Lung (tissue), 12 donors: ENCODE measurements around the gene SIX5. TPM values are rescaled to one million over a fixed set of nuclear protein-coding genes. Genes with fewer than 3 reads are reported as not detected.

ENCODE experiments used
- ATAC-seq: fragments of 200-7000 bp; cut with Tn5 transposase; one replicate; pipeline ENCODE4 v1.9.1; 2020; ENCODE audit warnings: moderate number of reproducible peaks; ENCODE audit not compliant: insufficient read depth, low FRiP score
- DNase-seq, 3 donors: peaks; one replicate each; pipeline ENCODE4 v3.0.0-alpha.2; 2013 to 2017
- H3K27ac ChIP-seq, 2 donors: one replicate each; pipeline ENCODE4 v1.5.1; 2013; ENCODE audit warnings: mild to moderate bottlenecking in 2 of 2, moderate library complexity in 2 of 2, control low read depth in 1 of 2, inconsistent platforms in 1 of 2, low read depth in 1 of 2, low read length in 1 of 2
- H3K27me3 ChIP-seq, 3 donors: one replicate each; pipeline ENCODE4 v1.5.1; 2013; ENCODE audit warnings: low read length in 2 of 3; ENCODE audit not compliant: control insufficient read depth in 3 of 3, insufficient read depth in 3 of 3
- H3K36me3 ChIP-seq, 4 donors: one replicate each; pipeline ENCODE4 v1.5.1; 2013; ENCODE audit warnings: low read length in 4 of 4, mild to moderate bottlenecking in 1 of 4, moderate library complexity in 1 of 4; ENCODE audit not compliant: control insufficient read depth in 4 of 4, insufficient read depth in 4 of 4
- H3K4me1 ChIP-seq, 5 donors: one replicate each; pipeline ENCODE4 v1.5.1; 2013; ENCODE audit warnings: low read length in 5 of 5, mild to moderate bottlenecking in 2 of 5, moderate library complexity in 1 of 5; ENCODE audit not compliant: control insufficient read depth in 5 of 5, insufficient read depth in 5 of 5
- H3K4me3 ChIP-seq: one replicate; pipeline ENCODE4 v1.5.1; 2013; ENCODE audit warnings: mild to moderate bottlenecking, control low read depth, moderate library complexity
- H3K9ac ChIP-seq, 2 donors: one replicate each; pipeline ENCODE4 v1.5.1; 2013; ENCODE audit warnings: low read length in 2 of 2, control low read depth in 1 of 2; ENCODE audit not compliant: insufficient read depth in 1 of 2
- H3K9me3 ChIP-seq, 4 donors: one replicate each; pipeline ENCODE4 v1.5.1; 2013; ENCODE audit warnings: low read length in 3 of 4, mild to moderate bottlenecking in 1 of 4, moderate library complexity in 1 of 4; ENCODE audit not compliant: control insufficient read depth in 4 of 4, insufficient read depth in 3 of 4
- WGBS, 2 donors: extraction: QIAGEN DNeasy Blood & Tissue Kit; methylation state at CpG; one replicate each; pipeline ENCODE4 v1.1.7; 2013; 5-methylcytosine and 5-hydroxymethylcytosine counted together
- polyA plus RNA-seq, 2 donors: library from polyadenylated mRNA; stranded (reverse); fragments of 200-250 nt; gene quantifications; one replicate each; pipeline ENCODE4 v1.2.1, GENCODE V29; 2013
- total RNA-seq, 2 donors: library from RNA; depleted of rRNA in 1 of 2; stranded (reverse); fragments of >200 nt in 1 of 2; gene quantifications; one replicate each; pipeline ENCODE4 v1.2.1, GENCODE V29; 2014 to 2021
- TF ChIP-seq, protein P1 (sequence below): IDR thresholded peaks from 2 replicates; pipeline ENCODE4 v1.5.1; 2012; ENCODE audit warnings: mild to moderate bottlenecking; ENCODE audit errors: control extremely low read depth, extremely low read depth
- donor health status: control.
- donor health status: control.
- donor health status: Bipolar disorder and iron deficiency.
- donor health status: healthy.
- donor health status: DM: yes; HTN: yes; CAD: no.

The SIX5 gene
- total and polyA plus RNA-seq, 4 donors: 11.7 to 17.4 (median 13.1) TPM

DNA sequence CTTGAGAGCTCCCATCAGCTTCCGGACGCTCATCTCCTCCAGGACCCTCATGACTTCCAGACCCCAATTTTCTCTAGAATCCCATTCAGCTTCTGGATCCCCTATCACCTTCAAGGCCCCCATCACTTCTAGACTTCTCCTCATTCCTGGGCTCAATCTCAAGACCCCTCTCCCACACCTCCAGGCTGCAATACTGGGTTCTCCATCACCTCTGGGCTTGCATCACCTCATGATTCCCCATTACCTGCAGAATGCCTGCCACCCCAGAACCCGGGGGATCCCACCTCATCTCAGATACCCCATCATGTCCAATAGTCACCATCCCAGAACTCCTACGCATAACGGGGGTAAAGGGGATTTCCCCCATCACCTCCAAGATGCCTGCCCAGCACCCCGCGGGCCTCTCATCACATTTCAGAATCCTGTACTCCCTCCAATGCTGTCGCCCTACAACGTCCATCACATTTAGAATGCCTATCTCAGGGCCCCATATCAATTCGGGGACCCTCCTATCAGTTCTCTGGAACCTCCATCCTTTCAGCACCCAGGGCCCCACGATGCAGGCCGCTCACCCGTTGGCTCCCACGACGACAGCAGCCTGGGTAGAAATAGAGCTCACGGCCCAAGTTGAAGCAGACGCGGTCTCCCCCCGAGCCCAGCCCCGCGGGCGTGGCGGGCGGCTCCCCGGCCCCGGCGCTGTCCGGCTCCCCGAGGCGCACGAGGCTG lies 22.9 kb upstream of the SIX5 start:
- WGBS, 2 donors: 6 to 7% methylated on average over 31 of the region's 31 CpGs

GRCh38 chr19:45790942-45791341 lies 21.9 kb upstream of the SIX5 start:
- DNase-seq (no peak), ATAC-seq (no peak)
- no peak overlapping the region for H3K4me3 ChIP-seq
- no peak overlapping the region for H3K9ac ChIP-seq
- 32 to 71% methylated on average over 8 of the region's 8 CpGs for WGBS, 2 donors
- H3K36me3 ChIP-seq: peaks cover 0 to 27% (median 6%) of the 10 kb centered on the region in 4 donors
- H3K4me1 ChIP-seq: peaks cover 0 to 16% (median 7%) of the 10 kb centered on the region in 5 donors
- peaks cover 0 to 2% (median 0%) of the 10 kb centered on the region in 4 donors for H3K9me3 ChIP-seq
- H3K27ac ChIP-seq: no peak overlapping the region
- TF ChIP-seq, protein P1, sequence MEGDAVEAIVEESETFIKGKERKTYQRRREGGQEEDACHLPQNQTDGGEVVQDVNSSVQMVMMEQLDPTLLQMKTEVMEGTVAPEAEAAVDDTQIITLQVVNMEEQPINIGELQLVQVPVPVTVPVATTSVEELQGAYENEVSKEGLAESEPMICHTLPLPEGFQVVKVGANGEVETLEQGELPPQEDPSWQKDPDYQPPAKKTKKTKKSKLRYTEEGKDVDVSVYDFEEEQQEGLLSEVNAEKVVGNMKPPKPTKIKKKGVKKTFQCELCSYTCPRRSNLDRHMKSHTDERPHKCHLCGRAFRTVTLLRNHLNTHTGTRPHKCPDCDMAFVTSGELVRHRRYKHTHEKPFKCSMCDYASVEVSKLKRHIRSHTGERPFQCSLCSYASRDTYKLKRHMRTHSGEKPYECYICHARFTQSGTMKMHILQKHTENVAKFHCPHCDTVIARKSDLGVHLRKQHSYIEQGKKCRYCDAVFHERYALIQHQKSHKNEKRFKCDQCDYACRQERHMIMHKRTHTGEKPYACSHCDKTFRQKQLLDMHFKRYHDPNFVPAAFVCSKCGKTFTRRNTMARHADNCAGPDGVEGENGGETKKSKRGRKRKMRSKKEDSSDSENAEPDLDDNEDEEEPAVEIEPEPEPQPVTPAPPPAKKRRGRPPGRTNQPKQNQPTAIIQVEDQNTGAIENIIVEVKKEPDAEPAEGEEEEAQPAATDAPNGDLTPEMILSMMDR: no peak
- no peaks in the 10 kb centered on the region for H3K27me3 ChIP-seq

More for the DNA sequence above, 22.9 kb upstream of the SIX5 start:
- H3K4me3 ChIP-seq: peak overlapping the region; percentile 85
- peak overlapping the region; percentile 82 to 94 for H3K27ac ChIP-seq
- peaks cover 0 to 16% (median 7%) of the 10 kb centered on the region in 5 donors for H3K4me1 ChIP-seq
- H3K27me3 ChIP-seq: no peaks in the 10 kb centered on the region
- TF ChIP-seq, protein P1: no peak
- DNase-seq (no peak), ATAC-seq (no peak)
- peak overlapping the region in 1 of 2 donors; percentile 42 for H3K9ac ChIP-seq
- no peaks in the 10 kb centered on the region for H3K9me3 ChIP-seq
- peaks cover 0 to 17% (median 4%) of the 10 kb centered on the region in 4 donors for H3K36me3 ChIP-seq

GRCh38 chr19:45789035-45789786 lies 20.2 kb upstream of the SIX5 start:
- no peaks in the 10 kb centered on the region for H3K27me3 ChIP-seq
- TF ChIP-seq, protein P1: no peak
- no peak overlapping the region for H3K4me3 ChIP-seq
- peaks cover 0 to 2% (median 0%) of the 10 kb centered on the region in 4 donors for H3K9me3 ChIP-seq
- DNase-seq (no peak), ATAC-seq (no peak)
- H3K36me3 ChIP-seq: peaks cover 0 to 35% (median 11%) of the 10 kb centered on the region in 4 donors
- H3K9ac ChIP-seq: no peak overlapping the region
- H3K4me1 ChIP-seq: peaks cover under 1 to 16% (median 7%) of the 10 kb centered on the region in 5 donors
- 95 to 96% methylated on average over 15 of the region's 15 CpGs for WGBS, 2 donors
- peak overlapping the region in 1 of 2 donors; percentile 34 for H3K27ac ChIP-seq
